ENCODE results near the gene RPL3. TPM values are rescaled to one million over a fixed set of nuclear protein-coding genes. Genes with fewer than 3 reads are reported as not detected.

Gene RPL3
- total and polyA plus RNA-seq, 2 donors (not counting 1 experiment from before 2014, with no cell fraction given): 2,627 to 2,862 TPM

- Histone ChIP-seq H3K4me1 (ENCODE audit: control insufficient read depth, extremely low read depth, insufficient read depth, low read length) (peaks cover 7% of the 10 kb centered on the region), H3K36me3 (ENCODE audit: control insufficient read depth, insufficient read depth, low read length) (no peaks in the 10 kb centered on the region), H3K9me3 (ENCODE audit: control insufficient read depth, insufficient read depth, low read depth, low read length) (no peaks in the 10 kb centered on the region), H3K79me2 (ENCODE audit: control insufficient read depth, insufficient read depth, low read length) (no peaks in the 10 kb centered on the region), H4K20me1 (ENCODE audit: control insufficient read depth, extremely low read depth, insufficient read depth, low read length) (no peaks in the 10 kb centered on the region), H3K4me2 (ENCODE audit: extremely low read depth, insufficient read depth, low read length) (no peak overlapping the region), H3K27ac (ENCODE audit: insufficient read depth, low read length) (no peak overlapping the region), H2AFZ (ENCODE audit: low read length) (no peak overlapping the region), H3K4me3 (replicated peaks in 1 of 4; ENCODE audit: control extremely low read depth in 1 of 4, insufficient read depth in 1 of 4, low read depth in 3 of 4, low read length in 4 of 4) (no peak overlapping the region), H3K9ac (ENCODE audit: insufficient read depth, low read length) (no peak overlapping the region), H3K27me3 (ENCODE audit: control insufficient read depth, insufficient read depth, low read length) (no peaks in the 10 kb centered on the region)
- TF ChIP-seq CTCF (conservative IDR thresholded peaks at IDR 0.05 in 1 of 2, IDR thresholded peaks at IDR 0.05 in 1 of 2; ENCODE audit: low read depth in 1 of 2, low read length in 2 of 2) (no peak), EZH2 (IDR thresholded peaks at IDR 0.05; ENCODE audit: low read length, missing control alignments) (no peak)
- DNase-seq (ENCODE audit: low read depth in 2 of 2): peak in 1 of 2 donors; percentile 33
Measured at GRCh38 chr22:39292031-39292462, 27.4 kb downstream of the RPL3 start.

DNA sequence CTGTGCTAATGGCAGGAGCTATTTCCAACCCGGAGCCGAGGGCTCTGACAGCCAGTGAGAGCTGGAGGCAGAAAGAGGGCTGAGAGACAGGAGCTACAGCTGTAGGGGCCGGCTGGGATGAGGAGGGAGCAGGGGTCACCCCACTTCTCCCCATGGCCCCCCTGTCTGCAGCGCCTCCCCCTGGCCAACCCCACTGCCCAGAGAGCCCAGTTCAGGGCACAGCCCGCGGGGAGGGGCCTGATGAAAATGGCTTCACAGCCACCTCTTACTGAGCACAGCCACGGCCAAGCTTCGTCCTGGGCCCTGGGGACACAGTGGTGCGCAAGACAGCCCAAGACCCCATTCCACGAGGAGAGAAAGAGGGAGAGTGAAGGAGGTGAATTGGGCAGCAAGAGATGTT, 27.9 kb downstream of the RPL3 start:
- Histone ChIP-seq H3K4me1 (ENCODE audit: control insufficient read depth, extremely low read depth, insufficient read depth, low read length) (peaks cover 4% of the 10 kb centered on the region), H3K27ac (ENCODE audit: insufficient read depth, low read length) (no peak overlapping the region), H3K79me2 (ENCODE audit: control insufficient read depth, insufficient read depth, low read length) (no peaks in the 10 kb centered on the region), H4K20me1 (ENCODE audit: control insufficient read depth, extremely low read depth, insufficient read depth, low read length) (no peaks in the 10 kb centered on the region), H3K4me3 (replicated peaks in 1 of 4; ENCODE audit: control extremely low read depth in 1 of 4, insufficient read depth in 1 of 4, low read depth in 3 of 4, low read length in 4 of 4) (no peak overlapping the region), H3K9ac (ENCODE audit: insufficient read depth, low read length) (no peak overlapping the region), H3K9me3 (ENCODE audit: control insufficient read depth, insufficient read depth, low read depth, low read length) (no peaks in the 10 kb centered on the region), H3K27me3 (ENCODE audit: control insufficient read depth, insufficient read depth, low read length) (no peaks in the 10 kb centered on the region), H3K4me2 (ENCODE audit: extremely low read depth, insufficient read depth, low read length) (no peak overlapping the region), H2AFZ (ENCODE audit: low read length) (no peak overlapping the region), H3K36me3 (ENCODE audit: control insufficient read depth, insufficient read depth, low read length) (no peaks in the 10 kb centered on the region)
- DNase-seq (ENCODE audit: low read depth in 2 of 2): no peak
- no peak for TF ChIP-seq EZH2 (IDR thresholded peaks at IDR 0.05; ENCODE audit: low read length, missing control alignments)
- TF ChIP-seq CTCF (conservative IDR thresholded peaks at IDR 0.05 in 1 of 2, IDR thresholded peaks at IDR 0.05 in 1 of 2; ENCODE audit: low read depth in 1 of 2, low read length in 2 of 2): no peak

DNA sequence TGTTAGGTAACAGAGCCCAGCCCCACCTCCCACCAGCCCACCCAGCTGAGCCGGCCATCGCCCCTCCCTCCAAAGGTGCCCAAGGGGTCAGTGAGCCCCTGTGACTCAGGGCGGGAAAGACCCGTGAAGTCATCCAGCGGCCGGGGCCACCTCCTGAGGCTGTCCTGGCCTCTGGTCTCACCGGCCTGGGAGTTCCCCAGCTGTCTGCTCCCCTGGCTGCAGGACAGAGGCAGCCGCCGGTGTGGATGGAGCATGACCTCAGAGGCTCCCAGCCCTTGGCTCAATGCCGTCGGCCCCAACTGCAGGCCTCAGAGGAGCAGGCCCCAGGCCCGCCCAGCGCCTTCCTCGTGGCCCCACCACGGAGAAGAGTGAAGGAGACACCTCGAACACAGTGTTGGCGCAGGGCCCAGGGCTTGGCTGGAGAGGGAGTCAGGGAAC, 28.7 kb downstream of the RPL3 start:
- no peak overlapping the region for H3K4me3 ChIP-seq (replicated peaks in 1 of 4; ENCODE audit: control extremely low read depth in 1 of 4, insufficient read depth in 1 of 4, low read depth in 3 of 4, low read length in 4 of 4)
- DNase-seq (ENCODE audit: low read depth in 2 of 2): peak; percentile 60 to 64
- no peaks in the 10 kb centered on the region for H3K27me3 ChIP-seq (ENCODE audit: control insufficient read depth, insufficient read depth, low read length)
- no peak for TF ChIP-seq CTCF (conservative IDR thresholded peaks at IDR 0.05 in 1 of 2, IDR thresholded peaks at IDR 0.05 in 1 of 2; ENCODE audit: low read depth in 1 of 2, low read length in 2 of 2)
- no peak for TF ChIP-seq EZH2 (IDR thresholded peaks at IDR 0.05; ENCODE audit: low read length, missing control alignments)
- H3K36me3 ChIP-seq (ENCODE audit: control insufficient read depth, insufficient read depth, low read length): no peaks in the 10 kb centered on the region
- H4K20me1 ChIP-seq (ENCODE audit: control insufficient read depth, extremely low read depth, insufficient read depth, low read length): no peaks in the 10 kb centered on the region
- H3K4me1 ChIP-seq (ENCODE audit: control insufficient read depth, extremely low read depth, insufficient read depth, low read length): peaks cover 4% of the 10 kb centered on the region
- no peak overlapping the region for H3K27ac ChIP-seq (ENCODE audit: insufficient read depth, low read length)
- no peaks in the 10 kb centered on the region for H3K79me2 ChIP-seq (ENCODE audit: control insufficient read depth, insufficient read depth, low read length)
- no peaks in the 10 kb centered on the region for H3K9me3 ChIP-seq (ENCODE audit: control insufficient read depth, insufficient read depth, low read depth, low read length)
- no peak overlapping the region for H3K9ac ChIP-seq (ENCODE audit: insufficient read depth, low read length)
- no peak overlapping the region for H2AFZ ChIP-seq (ENCODE audit: low read length)
- no peak overlapping the region for H3K4me2 ChIP-seq (ENCODE audit: extremely low read depth, insufficient read depth, low read length)

Measured in fibroblast of lung (primary cell).